Measurements from ENCODE around the gene RPAP2. TPM values are rescaled to one million over a fixed set of nuclear protein-coding genes. Genes with fewer than 3 reads are reported as not detected.

Gene RPAP2
- total RNA-seq, 1 experiment from 2014 or later, result 19.8 TPM

DNA sequence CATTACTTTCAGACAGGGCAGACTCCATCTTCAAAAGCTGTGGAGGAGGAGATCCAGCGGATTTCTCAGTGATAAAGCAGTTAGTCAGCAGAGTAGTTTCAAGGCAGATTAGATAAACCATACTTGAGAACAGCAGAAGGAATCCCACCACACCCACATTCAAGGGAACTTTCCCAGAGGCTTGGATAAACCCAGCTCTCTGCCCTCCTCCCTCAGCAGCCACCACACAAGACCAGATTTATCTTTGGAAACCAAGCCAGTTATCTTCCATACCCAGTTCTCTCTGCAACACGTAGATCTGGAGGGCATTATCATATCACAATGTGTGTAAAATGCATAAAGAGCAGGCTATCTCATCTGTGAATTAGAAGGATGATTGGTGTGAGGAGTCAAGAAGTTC is 147.7 kb downstream of the RPAP2 start:
- ATAC-seq (no peak), DNase-seq (ENCODE audit: low spot score) (no peak)
- H3K4me3 Mint-ChIP-seq, result no peak overlapping the region
- H3K4me1 Mint-ChIP-seq, result peaks cover 22% of the 10 kb centered on the region
- H3K36me3 Mint-ChIP-seq, result no peaks in the 10 kb centered on the region
- ChIA-PET CTCF (no interaction called here), POLR2A (no interaction called here)
- peaks cover 5% of the 10 kb centered on the region; the same call in 1 of the 2 replicates for H3K9me3 Mint-ChIP-seq
- H3K27me3 Mint-ChIP-seq (ENCODE audit: low read depth), result no peaks in the 10 kb centered on the region; the same call in none of the 2 replicates
- no peak overlapping the region for H3K27ac Mint-ChIP-seq
- TF ChIP-seq, protein P1, sequence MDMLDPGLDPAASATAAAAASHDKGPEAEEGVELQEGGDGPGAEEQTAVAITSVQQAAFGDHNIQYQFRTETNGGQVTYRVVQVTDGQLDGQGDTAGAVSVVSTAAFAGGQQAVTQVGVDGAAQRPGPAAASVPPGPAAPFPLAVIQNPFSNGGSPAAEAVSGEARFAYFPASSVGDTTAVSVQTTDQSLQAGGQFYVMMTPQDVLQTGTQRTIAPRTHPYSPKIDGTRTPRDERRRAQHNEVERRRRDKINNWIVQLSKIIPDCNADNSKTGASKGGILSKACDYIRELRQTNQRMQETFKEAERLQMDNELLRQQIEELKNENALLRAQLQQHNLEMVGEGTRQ (CRISPR knock-in tag; IDR thresholded peaks at IDR 0.05), result no peak
- TF ChIP-seq, protein P2, sequence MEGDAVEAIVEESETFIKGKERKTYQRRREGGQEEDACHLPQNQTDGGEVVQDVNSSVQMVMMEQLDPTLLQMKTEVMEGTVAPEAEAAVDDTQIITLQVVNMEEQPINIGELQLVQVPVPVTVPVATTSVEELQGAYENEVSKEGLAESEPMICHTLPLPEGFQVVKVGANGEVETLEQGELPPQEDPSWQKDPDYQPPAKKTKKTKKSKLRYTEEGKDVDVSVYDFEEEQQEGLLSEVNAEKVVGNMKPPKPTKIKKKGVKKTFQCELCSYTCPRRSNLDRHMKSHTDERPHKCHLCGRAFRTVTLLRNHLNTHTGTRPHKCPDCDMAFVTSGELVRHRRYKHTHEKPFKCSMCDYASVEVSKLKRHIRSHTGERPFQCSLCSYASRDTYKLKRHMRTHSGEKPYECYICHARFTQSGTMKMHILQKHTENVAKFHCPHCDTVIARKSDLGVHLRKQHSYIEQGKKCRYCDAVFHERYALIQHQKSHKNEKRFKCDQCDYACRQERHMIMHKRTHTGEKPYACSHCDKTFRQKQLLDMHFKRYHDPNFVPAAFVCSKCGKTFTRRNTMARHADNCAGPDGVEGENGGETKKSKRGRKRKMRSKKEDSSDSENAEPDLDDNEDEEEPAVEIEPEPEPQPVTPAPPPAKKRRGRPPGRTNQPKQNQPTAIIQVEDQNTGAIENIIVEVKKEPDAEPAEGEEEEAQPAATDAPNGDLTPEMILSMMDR (IDR thresholded peaks at IDR 0.05), result no peak
- TF ChIP-seq, protein P3, sequence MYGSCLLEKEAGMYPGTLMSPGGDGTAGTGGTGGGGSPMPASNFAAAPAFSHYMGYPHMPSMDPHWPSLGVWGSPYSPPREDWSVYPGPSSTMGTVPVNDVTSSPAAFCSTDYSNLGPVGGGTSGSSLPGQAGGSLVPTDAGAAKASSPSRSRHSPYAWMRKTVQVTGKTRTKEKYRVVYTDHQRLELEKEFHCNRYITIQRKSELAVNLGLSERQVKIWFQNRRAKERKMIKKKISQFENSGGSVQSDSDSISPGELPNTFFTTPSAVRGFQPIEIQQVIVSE (CRISPR knock-in tag; IDR thresholded peaks at IDR 0.05; ENCODE audit: borderline replicate concordance), result no peak
- TF ChIP-seq SOX15 (CRISPR knock-in tag; IDR thresholded peaks at IDR 0.05), result no peak
- no peak for TF ChIP-seq ZNF396 (CRISPR knock-in tag; IDR thresholded peaks at IDR 0.05; ENCODE audit: borderline replicate concordance)
- TF ChIP-seq FOXP1 (CRISPR knock-in tag; IDR thresholded peaks at IDR 0.05; ENCODE audit: borderline replicate concordance), result no peak
- no peak for TF ChIP-seq SP1 (CRISPR knock-in tag; conservative IDR thresholded peaks at IDR 0.05)
- TF ChIP-seq, protein P4, sequence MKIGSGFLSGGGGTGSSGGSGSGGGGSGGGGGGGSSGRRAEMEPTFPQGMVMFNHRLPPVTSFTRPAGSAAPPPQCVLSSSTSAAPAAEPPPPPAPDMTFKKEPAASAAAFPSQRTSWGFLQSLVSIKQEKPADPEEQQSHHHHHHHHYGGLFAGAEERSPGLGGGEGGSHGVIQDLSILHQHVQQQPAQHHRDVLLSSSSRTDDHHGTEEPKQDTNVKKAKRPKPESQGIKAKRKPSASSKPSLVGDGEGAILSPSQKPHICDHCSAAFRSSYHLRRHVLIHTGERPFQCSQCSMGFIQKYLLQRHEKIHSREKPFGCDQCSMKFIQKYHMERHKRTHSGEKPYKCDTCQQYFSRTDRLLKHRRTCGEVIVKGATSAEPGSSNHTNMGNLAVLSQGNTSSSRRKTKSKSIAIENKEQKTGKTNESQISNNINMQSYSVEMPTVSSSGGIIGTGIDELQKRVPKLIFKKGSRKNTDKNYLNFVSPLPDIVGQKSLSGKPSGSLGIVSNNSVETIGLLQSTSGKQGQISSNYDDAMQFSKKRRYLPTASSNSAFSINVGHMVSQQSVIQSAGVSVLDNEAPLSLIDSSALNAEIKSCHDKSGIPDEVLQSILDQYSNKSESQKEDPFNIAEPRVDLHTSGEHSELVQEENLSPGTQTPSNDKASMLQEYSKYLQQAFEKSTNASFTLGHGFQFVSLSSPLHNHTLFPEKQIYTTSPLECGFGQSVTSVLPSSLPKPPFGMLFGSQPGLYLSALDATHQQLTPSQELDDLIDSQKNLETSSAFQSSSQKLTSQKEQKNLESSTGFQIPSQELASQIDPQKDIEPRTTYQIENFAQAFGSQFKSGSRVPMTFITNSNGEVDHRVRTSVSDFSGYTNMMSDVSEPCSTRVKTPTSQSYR (CRISPR knock-in tag; IDR thresholded peaks at IDR 0.05), result no peak
- no peak for TF ChIP-seq CBFB (CRISPR knock-in tag; IDR thresholded peaks at IDR 0.05; ENCODE audit: low read depth)
- no peak for TF ChIP-seq GRHL2 (CRISPR knock-in tag; IDR thresholded peaks at IDR 0.05; ENCODE audit: insufficient replicate concordance, severe bottlenecking)
- TF ChIP-seq, protein P5, sequence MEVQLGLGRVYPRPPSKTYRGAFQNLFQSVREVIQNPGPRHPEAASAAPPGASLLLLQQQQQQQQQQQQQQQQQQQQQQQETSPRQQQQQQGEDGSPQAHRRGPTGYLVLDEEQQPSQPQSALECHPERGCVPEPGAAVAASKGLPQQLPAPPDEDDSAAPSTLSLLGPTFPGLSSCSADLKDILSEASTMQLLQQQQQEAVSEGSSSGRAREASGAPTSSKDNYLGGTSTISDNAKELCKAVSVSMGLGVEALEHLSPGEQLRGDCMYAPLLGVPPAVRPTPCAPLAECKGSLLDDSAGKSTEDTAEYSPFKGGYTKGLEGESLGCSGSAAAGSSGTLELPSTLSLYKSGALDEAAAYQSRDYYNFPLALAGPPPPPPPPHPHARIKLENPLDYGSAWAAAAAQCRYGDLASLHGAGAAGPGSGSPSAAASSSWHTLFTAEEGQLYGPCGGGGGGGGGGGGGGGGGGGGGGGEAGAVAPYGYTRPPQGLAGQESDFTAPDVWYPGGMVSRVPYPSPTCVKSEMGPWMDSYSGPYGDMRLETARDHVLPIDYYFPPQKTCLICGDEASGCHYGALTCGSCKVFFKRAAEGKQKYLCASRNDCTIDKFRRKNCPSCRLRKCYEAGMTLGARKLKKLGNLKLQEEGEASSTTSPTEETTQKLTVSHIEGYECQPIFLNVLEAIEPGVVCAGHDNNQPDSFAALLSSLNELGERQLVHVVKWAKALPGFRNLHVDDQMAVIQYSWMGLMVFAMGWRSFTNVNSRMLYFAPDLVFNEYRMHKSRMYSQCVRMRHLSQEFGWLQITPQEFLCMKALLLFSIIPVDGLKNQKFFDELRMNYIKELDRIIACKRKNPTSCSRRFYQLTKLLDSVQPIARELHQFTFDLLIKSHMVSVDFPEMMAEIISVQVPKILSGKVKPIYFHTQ (CRISPR knock-in tag; IDR thresholded peaks at IDR 0.05), result no peak
- no peak for TF ChIP-seq TEAD1 (CRISPR knock-in tag; IDR thresholded peaks at IDR 0.05)
- TF ChIP-seq MXD4 (CRISPR knock-in tag; IDR thresholded peaks at IDR 0.05; ENCODE audit: borderline replicate concordance), result no peak
- TF ChIP-seq, protein P6, sequence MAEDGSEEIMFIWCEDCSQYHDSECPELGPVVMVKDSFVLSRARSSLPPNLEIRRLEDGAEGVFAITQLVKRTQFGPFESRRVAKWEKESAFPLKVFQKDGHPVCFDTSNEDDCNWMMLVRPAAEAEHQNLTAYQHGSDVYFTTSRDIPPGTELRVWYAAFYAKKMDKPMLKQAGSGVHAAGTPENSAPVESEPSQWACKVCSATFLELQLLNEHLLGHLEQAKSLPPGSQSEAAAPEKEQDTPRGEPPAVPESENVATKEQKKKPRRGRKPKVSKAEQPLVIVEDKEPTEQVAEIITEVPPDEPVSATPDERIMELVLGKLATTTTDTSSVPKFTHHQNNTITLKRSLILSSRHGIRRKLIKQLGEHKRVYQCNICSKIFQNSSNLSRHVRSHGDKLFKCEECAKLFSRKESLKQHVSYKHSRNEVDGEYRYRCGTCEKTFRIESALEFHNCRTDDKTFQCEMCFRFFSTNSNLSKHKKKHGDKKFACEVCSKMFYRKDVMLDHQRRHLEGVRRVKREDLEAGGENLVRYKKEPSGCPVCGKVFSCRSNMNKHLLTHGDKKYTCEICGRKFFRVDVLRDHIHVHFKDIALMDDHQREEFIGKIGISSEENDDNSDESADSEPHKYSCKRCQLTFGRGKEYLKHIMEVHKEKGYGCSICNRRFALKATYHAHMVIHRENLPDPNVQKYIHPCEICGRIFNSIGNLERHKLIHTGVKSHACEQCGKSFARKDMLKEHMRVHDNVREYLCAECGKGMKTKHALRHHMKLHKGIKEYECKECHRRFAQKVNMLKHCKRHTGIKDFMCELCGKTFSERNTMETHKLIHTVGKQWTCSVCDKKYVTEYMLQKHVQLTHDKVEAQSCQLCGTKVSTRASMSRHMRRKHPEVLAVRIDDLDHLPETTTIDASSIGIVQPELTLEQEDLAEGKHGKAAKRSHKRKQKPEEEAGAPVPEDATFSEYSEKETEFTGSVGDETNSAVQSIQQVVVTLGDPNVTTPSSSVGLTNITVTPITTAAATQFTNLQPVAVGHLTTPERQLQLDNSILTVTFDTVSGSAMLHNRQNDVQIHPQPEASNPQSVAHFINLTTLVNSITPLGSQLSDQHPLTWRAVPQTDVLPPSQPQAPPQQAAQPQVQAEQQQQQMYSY (CRISPR knock-in tag; IDR thresholded peaks at IDR 0.05), result no peak
- TF ChIP-seq, protein P7, sequence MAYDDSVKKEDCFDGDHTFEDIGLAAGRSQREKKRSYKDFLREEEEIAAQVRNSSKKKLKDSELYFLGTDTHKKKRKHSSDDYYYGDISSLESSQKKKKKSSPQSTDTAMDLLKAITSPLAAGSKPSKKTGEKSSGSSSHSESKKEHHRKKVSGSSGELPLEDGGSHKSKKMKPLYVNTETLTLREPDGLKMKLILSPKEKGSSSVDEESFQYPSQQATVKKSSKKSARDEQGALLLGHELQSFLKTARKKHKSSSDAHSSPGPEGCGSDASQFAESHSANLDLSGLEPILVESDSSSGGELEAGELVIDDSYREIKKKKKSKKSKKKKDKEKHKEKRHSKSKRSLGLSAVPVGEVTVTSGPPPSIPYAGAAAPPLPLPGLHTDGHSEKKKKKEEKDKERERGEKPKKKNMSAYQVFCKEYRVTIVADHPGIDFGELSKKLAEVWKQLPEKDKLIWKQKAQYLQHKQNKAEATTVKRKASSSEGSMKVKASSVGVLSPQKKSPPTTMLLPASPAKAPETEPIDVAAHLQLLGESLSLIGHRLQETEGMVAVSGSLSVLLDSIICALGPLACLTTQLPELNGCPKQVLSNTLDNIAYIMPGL (CRISPR knock-in tag; IDR thresholded peaks at IDR 0.05), result no peak
- TF ChIP-seq CREB1 (CRISPR knock-in tag; IDR thresholded peaks at IDR 0.05), result no peak
- TF ChIP-seq ZNF416 (CRISPR knock-in tag; IDR thresholded peaks at IDR 0.05), result no peak
- TF ChIP-seq, protein P8, sequence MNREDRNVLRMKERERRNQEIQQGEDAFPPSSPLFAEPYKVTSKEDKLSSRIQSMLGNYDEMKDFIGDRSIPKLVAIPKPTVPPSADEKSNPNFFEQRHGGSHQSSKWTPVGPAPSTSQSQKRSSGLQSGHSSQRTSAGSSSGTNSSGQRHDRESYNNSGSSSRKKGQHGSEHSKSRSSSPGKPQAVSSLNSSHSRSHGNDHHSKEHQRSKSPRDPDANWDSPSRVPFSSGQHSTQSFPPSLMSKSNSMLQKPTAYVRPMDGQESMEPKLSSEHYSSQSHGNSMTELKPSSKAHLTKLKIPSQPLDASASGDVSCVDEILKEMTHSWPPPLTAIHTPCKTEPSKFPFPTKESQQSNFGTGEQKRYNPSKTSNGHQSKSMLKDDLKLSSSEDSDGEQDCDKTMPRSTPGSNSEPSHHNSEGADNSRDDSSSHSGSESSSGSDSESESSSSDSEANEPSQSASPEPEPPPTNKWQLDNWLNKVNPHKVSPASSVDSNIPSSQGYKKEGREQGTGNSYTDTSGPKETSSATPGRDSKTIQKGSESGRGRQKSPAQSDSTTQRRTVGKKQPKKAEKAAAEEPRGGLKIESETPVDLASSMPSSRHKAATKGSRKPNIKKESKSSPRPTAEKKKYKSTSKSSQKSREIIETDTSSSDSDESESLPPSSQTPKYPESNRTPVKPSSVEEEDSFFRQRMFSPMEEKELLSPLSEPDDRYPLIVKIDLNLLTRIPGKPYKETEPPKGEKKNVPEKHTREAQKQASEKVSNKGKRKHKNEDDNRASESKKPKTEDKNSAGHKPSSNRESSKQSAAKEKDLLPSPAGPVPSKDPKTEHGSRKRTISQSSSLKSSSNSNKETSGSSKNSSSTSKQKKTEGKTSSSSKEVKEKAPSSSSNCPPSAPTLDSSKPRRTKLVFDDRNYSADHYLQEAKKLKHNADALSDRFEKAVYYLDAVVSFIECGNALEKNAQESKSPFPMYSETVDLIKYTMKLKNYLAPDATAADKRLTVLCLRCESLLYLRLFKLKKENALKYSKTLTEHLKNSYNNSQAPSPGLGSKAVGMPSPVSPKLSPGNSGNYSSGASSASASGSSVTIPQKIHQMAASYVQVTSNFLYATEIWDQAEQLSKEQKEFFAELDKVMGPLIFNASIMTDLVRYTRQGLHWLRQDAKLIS (CRISPR knock-in tag; IDR thresholded peaks at IDR 0.05; ENCODE audit: borderline replicate concordance), result no peak

Measured in WTC11 (cell line).